Caco-2 (cell line): ENCODE data around the gene MRPL43. TPM values are rescaled to one million over a fixed set of nuclear protein-coding genes. Genes with fewer than 3 reads are reported as not detected.

ENCODE experiments used
- BruUV-seq: library from RNA; stranded (reverse); fragments of 400-500 nt; replicated peaks from 2 replicates; lab custom pipeline; 2021; lab: Mats Ljungman, UMichigan
- CTCF ChIA-PET: fragments of 300-600 bp; sonication (Branson Sonifier 250); formaldehyde crosslinking; loops from one replicate; lab custom pipeline; 2022; ENCODE audit warnings: antibody characterized with exemption; lab: Charles Lee
- POLR2A ChIA-PET: fragments of 300-600 bp; sonication (Branson Sonifier 250); formaldehyde crosslinking; loops from one replicate; lab custom pipeline; 2022; ENCODE audit warnings: antibody characterized with exemption; lab: Charles Lee
- DNase-seq, 2 experiments: peaks; one replicate each; pipeline versions ENCODE4 v3.0.0 to v3.0.0-alpha.2; 2020 to 2022
- H3K27me3 ChIP-seq: replicated peaks from 2 replicates; pipeline ENCODE4 v1.6.0; 2011; ENCODE audit warnings: low read length; ENCODE audit not compliant: control insufficient read depth, insufficient read depth
- H3K36me3 ChIP-seq: 2 replicates; pipeline ENCODE4 v1.5.1; 2011; ENCODE audit warnings: low read length; ENCODE audit not compliant: control insufficient read depth, insufficient read depth
- H3K4me1 ChIP-seq: fragments of 250-450 bp; sonication (Bioruptor Pico); 2 replicates; pipeline ENCODE4 v1.5.1; 2020; ENCODE audit warnings: mild to moderate bottlenecking
- H3K4me3 ChIP-seq: 2 replicates; pipeline ENCODE4 v1.5.1; 2011; ENCODE audit warnings: low read depth, mild to moderate bottlenecking, control low read depth, low read length
- H3K9me3 ChIP-seq: fragments of 250-450 bp; sonication (Bioruptor Pico); 2 replicates; pipeline ENCODE4 v1.5.1; 2020; ENCODE audit warnings: mild to moderate bottlenecking, moderate library complexity
- H3K27ac Mint-ChIP-seq: one replicate; pipeline ENCODE4 v1.8.0; 2022; ENCODE audit warnings: mixed read lengths; ENCODE audit not compliant: unreplicated experiment
- H3K27me3 Mint-ChIP-seq: one replicate; pipeline ENCODE4 v1.8.0; 2022; ENCODE audit warnings: mixed read lengths; ENCODE audit not compliant: insufficient read depth, unreplicated experiment
- H3K36me3 Mint-ChIP-seq: one replicate; pipeline ENCODE4 v1.8.0; 2022; ENCODE audit warnings: mild to moderate bottlenecking, mixed read lengths; ENCODE audit not compliant: insufficient read depth, unreplicated experiment
- H3K4me1 Mint-ChIP-seq: one replicate; pipeline ENCODE4 v1.8.0; 2022; ENCODE audit warnings: low read depth, mixed read lengths; ENCODE audit not compliant: unreplicated experiment
- H3K4me3 Mint-ChIP-seq: one replicate; pipeline ENCODE4 v1.8.0; 2022; ENCODE audit warnings: mild to moderate bottlenecking, moderate library complexity, mixed read lengths; ENCODE audit not compliant: unreplicated experiment
- H3K9me3 Mint-ChIP-seq: one replicate; pipeline ENCODE4 v1.8.0; 2022; ENCODE audit warnings: mixed read lengths; ENCODE audit not compliant: unreplicated experiment
- CTCF ChIP-seq, 2 experiments: fragments of 200-600 bp in 1 of 2; IDR thresholded peaks; 1 replicate in 1 of 2; 2 replicates in 1 of 2; pipeline versions ENCODE4 v1.5.1 to v1.8.0; 2011 to 2022; ENCODE audit warnings: antibody characterized with exemption in 1 of 2, control low read depth in 1 of 2, inconsistent platforms in 1 of 2, low read depth in 1 of 2, low read length in 1 of 2, mild to moderate bottlenecking in 1 of 2, moderate library complexity in 1 of 2; ENCODE audit not compliant: insufficient read depth in 1 of 2, severe bottlenecking in 1 of 2, unreplicated experiment in 1 of 2
- intact Hi-C: fragments of 100-400 bp; cut with micrococcal nuclease; formaldehyde crosslinking; loops from one replicate; pipeline ENCODE4 v1.10.0; 2022; ENCODE audit not compliant: unreplicated experiment
- total RNA-seq: library from RNA; stranded (reverse); gene quantifications from 2 replicates; pipeline ENCODE4 v1.2.3, GENCODE V29; 2022

MRPL43 gene
- total RNA-seq, 1 experiment from 2014 or later = 82.1 TPM

GRCh38 chr10:100967332-100967731, 20.0 kb downstream of the MRPL43 start:
- H3K4me1 Mint-ChIP-seq = peaks cover 40% of the 10 kb centered on the region
- H3K27me3 Mint-ChIP-seq = no peaks in the 10 kb centered on the region
- H3K4me1 ChIP-seq = peaks cover 26% of the 10 kb centered on the region
- H3K4me3 ChIP-seq = no peak overlapping the region
- CTCF ChIA-PET = interaction anchor here (0.6 to 1.2 kb wide), 3 partner anchors 44 to 223 kb away, joined by 3 to 8 read pairs (median 4); no protein-coding TSS in a partner anchor
- intact Hi-C loops = no loop called here
- POLR2A ChIA-PET = interaction anchor here (0.6 kb wide), 1 partner anchor 10 kb away, joined by 4 read pairs; no protein-coding TSS in a partner anchor
- no peak overlapping the region for H3K27ac Mint-ChIP-seq
- H3K4me3 Mint-ChIP-seq = no peak overlapping the region
- BruUV-seq = no TSS peak
- TF ChIP-seq CTCF (IDR thresholded peaks at IDR 0.05; ENCODE audit: insufficient read depth in 1 of 2, low read depth in 1 of 2, low read length in 1 of 2, severe bottlenecking in 1 of 2, unreplicated experiment in 1 of 2) = no peak
- peaks cover 22% of the 10 kb centered on the region for H3K36me3 Mint-ChIP-seq
- H3K9me3 ChIP-seq = no peaks in the 10 kb centered on the region
- H3K9me3 Mint-ChIP-seq = no peaks in the 10 kb centered on the region
- H3K27me3 ChIP-seq = no peaks in the 10 kb centered on the region
- peaks cover 1% of the 10 kb centered on the region for H3K36me3 ChIP-seq
- no peak for DNase-seq

GRCh38 chr10:100966887-100967286, 20.4 kb downstream of the MRPL43 start:
- no peaks in the 10 kb centered on the region for H3K27me3 Mint-ChIP-seq
- TF ChIP-seq CTCF (IDR thresholded peaks at IDR 0.05; ENCODE audit: insufficient read depth in 1 of 2, low read depth in 1 of 2, low read length in 1 of 2, severe bottlenecking in 1 of 2, unreplicated experiment in 1 of 2) = no peak
- intact Hi-C loops = no loop called here
- H3K27me3 ChIP-seq = no peaks in the 10 kb centered on the region
- H3K9me3 ChIP-seq = no peaks in the 10 kb centered on the region
- ChIA-PET CTCF (interaction anchor here (0.6 to 1.5 kb wide), 4 partner anchors 44 to 223 kb away, joined by 3 to 8 read pairs (median 6); no protein-coding TSS in a partner anchor), POLR2A (interaction anchor here (0.6 kb wide), 1 partner anchor 10 kb away, joined by 4 read pairs; no protein-coding TSS in a partner anchor)
- DNase-seq = no peak
- peaks cover 22% of the 10 kb centered on the region for H3K4me1 ChIP-seq
- H3K36me3 Mint-ChIP-seq = peaks cover 21% of the 10 kb centered on the region
- H3K4me3 ChIP-seq = no peak overlapping the region
- peaks cover 36% of the 10 kb centered on the region for H3K4me1 Mint-ChIP-seq
- H3K9me3 Mint-ChIP-seq = no peaks in the 10 kb centered on the region
- no peak overlapping the region for H3K27ac Mint-ChIP-seq
- no TSS peak for BruUV-seq
- H3K4me3 Mint-ChIP-seq = no peak overlapping the region
- peaks cover 1% of the 10 kb centered on the region for H3K36me3 ChIP-seq

- TF ChIP-seq CTCF (IDR thresholded peaks at IDR 0.05; ENCODE audit: insufficient read depth in 1 of 2, low read depth in 1 of 2, low read length in 1 of 2, severe bottlenecking in 1 of 2, unreplicated experiment in 1 of 2) = no peak
- DNase-seq = no peak
- ChIA-PET CTCF (interaction anchor here (1.5 kb wide), 1 partner anchor 46 kb away, joined by 7 read pairs; no protein-coding TSS in a partner anchor), POLR2A (no interaction called here)
- Histone ChIP-seq H3K27me3 (no peaks in the 10 kb centered on the region), H3K9me3 (no peaks in the 10 kb centered on the region), H3K4me1 (peaks cover 11% of the 10 kb centered on the region), H3K36me3 (peaks cover 1% of the 10 kb centered on the region), H3K4me3 (no peak overlapping the region)
- no TSS peak for BruUV-seq
- Mint-ChIP-seq H3K36me3 (peaks cover 12% of the 10 kb centered on the region), H3K9me3 (no peaks in the 10 kb centered on the region), H3K4me3 (no peak overlapping the region), H3K27me3 (no peaks in the 10 kb centered on the region), H3K4me1 (peaks cover 25% of the 10 kb centered on the region), H3K27ac (no peak overlapping the region)
- intact Hi-C loops = no loop called here
Measured at GRCh38 chr10:100965820-100966219, 21.5 kb downstream of the MRPL43 start.
